GM12864 (cell line): ENCODE results near the gene TRIP4.

Experiments
- DNase-seq: peaks from one replicate; pipeline ENCODE4 v3.0.0-alpha.2; 2011; ENCODE audit warnings: low read depth
- H3K4me3 ChIP-seq: 2 replicates; pipeline ENCODE4 v1.5.1; 2011; ENCODE audit warnings: mild to moderate bottlenecking, low read depth, low read length, control low read depth
- CTCF ChIP-seq: IDR thresholded peaks from 2 replicates; pipeline ENCODE4 v1.5.1; 2011; ENCODE audit warnings: low read depth, mild to moderate bottlenecking, moderate library complexity, low read length, control low read depth, inconsistent platforms; ENCODE audit errors: missing control alignments

The TRIP4 gene

GRCh38 chr15:64456634-64457108 is 69.0 kb downstream of the TRIP4 start:
- DNase-seq: no peak
- no peak overlapping the region for H3K4me3 ChIP-seq
- TF ChIP-seq CTCF: no peak

GRCh38 chr15:64459066-64459781 is 71.6 kb downstream of the TRIP4 start:
- no peak for TF ChIP-seq CTCF
- H3K4me3 ChIP-seq: no peak overlapping the region
- DNase-seq: no peak

GRCh38 chr15:64460206-64460723 is 72.6 kb downstream of the TRIP4 start, which contains the start of gene ZNF609:
Gene ZNF609 (plus strand): TSS chr15:64460578. CDS start chr15:64499420, 38,842 bp downstream.
- TF ChIP-seq CTCF: no peak
- peak within 1 kb of the TSS; percentile 89 for H3K4me3 ChIP-seq
- DNase-seq: peak; percentile 54

- DNase-seq: peak; percentile 40
- peak overlapping the region; percentile 89 for H3K4me3 ChIP-seq
- no peak for TF ChIP-seq CTCF
Measured at GRCh38 chr15:64460724-64461720, 73.4 kb downstream of the TRIP4 start.

GRCh38 chr15:64461721-64462162 is 74.1 kb downstream of the TRIP4 start:
- no peak for DNase-seq
- H3K4me3 ChIP-seq: peak overlapping the region; percentile 89
- no peak for TF ChIP-seq CTCF

- TF ChIP-seq CTCF: no peak
- H3K4me3 ChIP-seq: peak overlapping the region; percentile 89; the same call in 1 of the 2 replicates
- no peak for DNase-seq
Measured at GRCh38 chr15:64462492-64462891, 74.9 kb downstream of the TRIP4 start.
